OCI-LY1 (cell line): Measurements from ENCODE around the gene IL10.

Experiments used
- H2AFZ ChIP-seq: fragments of 200-600 bp; sonication (generic), shearing (Covaris generic); 2 replicates; pipeline ENCODE4 v1.6.0; 2014; ENCODE audit warnings: antibody characterized with exemption, mild to moderate bottlenecking, low read length
- H3F3A ChIP-seq: fragments of 200-600 bp; sonication (generic), shearing (Covaris generic); 2 replicates; pipeline ENCODE4 v1.6.0; 2014; ENCODE audit warnings: mild to moderate bottlenecking, antibody characterized with exemption, low read length, moderate library complexity; ENCODE audit not compliant: insufficient read depth
- H3K27ac ChIP-seq: fragments of 200-600 bp; sonication (generic); 2 replicates; pipeline ENCODE4 v1.5.1; 2014; ENCODE audit warnings: low read length, mixed run types, mild to moderate bottlenecking, low read depth; ENCODE audit not compliant: poor library complexity, severe bottlenecking
- H3K27me3 ChIP-seq: fragments of 200-600 bp; sonication (generic); 2 replicates; pipeline ENCODE4 v1.6.0; 2014; ENCODE audit warnings: antibody characterized with exemption, mild to moderate bottlenecking, low read length, moderate library complexity; ENCODE audit not compliant: insufficient read depth
- H3K36me3 ChIP-seq: fragments of 200-600 bp; sonication (generic); 2 replicates; pipeline ENCODE4 v1.6.1; 2014; ENCODE audit warnings: mild to moderate bottlenecking, antibody characterized with exemption, low read length, moderate library complexity, mixed read lengths; ENCODE audit not compliant: insufficient read depth
- H3K4me1 ChIP-seq: fragments of 200-600 bp; sonication (generic); 2 replicates; pipeline ENCODE4 v1.5.1; 2014; ENCODE audit warnings: mild to moderate bottlenecking, low read length, moderate library complexity; ENCODE audit not compliant: insufficient read depth, severe bottlenecking
- H3K4me2 ChIP-seq: fragments of 200-600 bp; sonication (generic), shearing (Covaris generic); 2 replicates; pipeline ENCODE4 v1.6.1; 2014; ENCODE audit warnings: low read length
- H3K4me3 ChIP-seq: fragments of 200-600 bp; sonication (generic); 2 replicates; pipeline ENCODE4 v1.5.1; 2014; ENCODE audit warnings: low read length, low read depth, mild to moderate bottlenecking, mixed read lengths; ENCODE audit not compliant: poor library complexity, severe bottlenecking
- H3K79me2 ChIP-seq: fragments of 200-600 bp; shearing (Covaris generic); 2 replicates; pipeline ENCODE4 v1.6.1; 2016; ENCODE audit warnings: mixed run types, low read length, mixed read lengths; ENCODE audit not compliant: insufficient read depth
- H3K9ac ChIP-seq: fragments of 200-600 bp; sonication (generic), shearing (Covaris generic); 2 replicates; pipeline ENCODE4 v1.6.1; 2014; ENCODE audit warnings: mild to moderate bottlenecking, low read length, mixed read lengths
- H3K9me2 ChIP-seq: fragments of 200-600 bp; sonication (generic), shearing (Covaris generic); 2 replicates; pipeline ENCODE4 v1.6.1; 2014; ENCODE audit warnings: low read depth, mild to moderate bottlenecking, low read length, mixed read lengths
- H3K9me3 ChIP-seq: fragments of 200-600 bp; shearing (Covaris generic); 2 replicates; pipeline ENCODE4 v1.6.1; 2014; ENCODE audit warnings: low read length, mixed read lengths
- H4K20me1 ChIP-seq: fragments of 200-600 bp; sonication (generic), shearing (Covaris generic); 2 replicates; pipeline ENCODE4 v1.6.0; 2016; ENCODE audit warnings: mild to moderate bottlenecking, low read length; ENCODE audit not compliant: insufficient read depth
- EZH2 ChIP-seq: fragments of 200-600 bp; sonication (generic), shearing (Covaris generic); IDR thresholded peaks from 2 replicates; pipeline ENCODE4 v1.8.0; 2017; ENCODE audit warnings: borderline replicate concordance, mixed run types, mild to moderate bottlenecking, antibody characterized with exemption, low read length, moderate library complexity, mixed read lengths
- TF ChIP-seq, protein P1 (sequence below): fragments of 200-600 bp; sonication (generic), shearing (Covaris generic); IDR thresholded peaks from 2 replicates; pipeline ENCODE4 v1.5.1; 2017; ENCODE audit warnings: mild to moderate bottlenecking, antibody characterized with exemption, low read length, moderate library complexity, mixed read lengths

Gene IL10

DNA sequence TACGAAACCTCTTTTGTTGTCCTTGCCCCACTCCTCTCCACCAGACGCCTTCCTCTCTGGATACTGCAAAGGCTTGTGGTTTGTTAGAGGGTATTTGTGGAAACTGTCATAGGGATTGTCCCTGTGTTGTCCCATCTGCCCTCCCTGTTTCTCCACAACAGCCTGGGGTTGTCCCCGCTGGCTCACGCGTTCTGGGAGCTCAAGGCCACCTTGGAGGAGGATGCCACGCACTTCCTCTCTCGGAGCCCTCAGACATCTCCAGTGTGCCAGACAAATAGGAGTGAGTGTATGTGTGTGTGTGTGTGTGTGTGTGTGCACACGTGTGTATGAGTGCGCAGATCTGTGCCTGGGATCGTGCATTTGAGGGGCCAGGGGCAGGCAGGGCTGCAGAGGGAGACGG lies 39.3 kb downstream of the IL10 start:
- Histone ChIP-seq H3K4me3 (no peak overlapping the region), H3K79me2 (no peaks in the 10 kb centered on the region), H3K9me2 (no peaks in the 10 kb centered on the region), H3K27me3 (no peaks in the 10 kb centered on the region), H3K4me1 (no peaks in the 10 kb centered on the region), H3F3A (no peaks in the 10 kb centered on the region), H3K9ac (no peak overlapping the region), H3K27ac (no peak overlapping the region), H3K9me3 (no peaks in the 10 kb centered on the region), H3K36me3 (peaks cover 13% of the 10 kb centered on the region; the same call in 1 of the 2 replicates), H4K20me1 (no peaks in the 10 kb centered on the region), H2AFZ (no peak overlapping the region), H3K4me2 (no peak overlapping the region)
- TF ChIP-seq EZH2: no peak
- TF ChIP-seq, protein P1, sequence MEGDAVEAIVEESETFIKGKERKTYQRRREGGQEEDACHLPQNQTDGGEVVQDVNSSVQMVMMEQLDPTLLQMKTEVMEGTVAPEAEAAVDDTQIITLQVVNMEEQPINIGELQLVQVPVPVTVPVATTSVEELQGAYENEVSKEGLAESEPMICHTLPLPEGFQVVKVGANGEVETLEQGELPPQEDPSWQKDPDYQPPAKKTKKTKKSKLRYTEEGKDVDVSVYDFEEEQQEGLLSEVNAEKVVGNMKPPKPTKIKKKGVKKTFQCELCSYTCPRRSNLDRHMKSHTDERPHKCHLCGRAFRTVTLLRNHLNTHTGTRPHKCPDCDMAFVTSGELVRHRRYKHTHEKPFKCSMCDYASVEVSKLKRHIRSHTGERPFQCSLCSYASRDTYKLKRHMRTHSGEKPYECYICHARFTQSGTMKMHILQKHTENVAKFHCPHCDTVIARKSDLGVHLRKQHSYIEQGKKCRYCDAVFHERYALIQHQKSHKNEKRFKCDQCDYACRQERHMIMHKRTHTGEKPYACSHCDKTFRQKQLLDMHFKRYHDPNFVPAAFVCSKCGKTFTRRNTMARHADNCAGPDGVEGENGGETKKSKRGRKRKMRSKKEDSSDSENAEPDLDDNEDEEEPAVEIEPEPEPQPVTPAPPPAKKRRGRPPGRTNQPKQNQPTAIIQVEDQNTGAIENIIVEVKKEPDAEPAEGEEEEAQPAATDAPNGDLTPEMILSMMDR: no peak

DNA sequence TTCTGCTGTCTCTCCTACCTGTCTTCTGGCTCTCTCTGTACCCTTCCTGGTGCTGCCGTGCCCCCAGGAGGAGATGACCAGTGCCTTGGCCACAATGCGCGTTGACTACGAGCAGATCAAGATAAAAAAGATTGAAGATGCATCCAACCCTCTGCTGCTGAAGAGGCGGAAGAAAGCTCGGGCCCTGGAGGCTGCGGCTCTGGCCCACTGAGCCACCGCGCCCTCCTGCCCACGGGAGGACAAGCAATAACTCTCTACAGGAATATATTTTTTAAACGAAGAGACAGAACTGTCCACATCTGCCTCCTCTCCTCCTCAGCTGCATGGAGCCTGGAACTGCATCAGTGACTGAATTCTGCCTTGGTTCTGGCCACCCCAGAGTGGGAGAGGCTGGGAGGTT lies 39.8 kb downstream of the IL10 start:
- no peak overlapping the region for H3K4me2 ChIP-seq
- no peak overlapping the region for H3K9ac ChIP-seq
- H3K36me3 ChIP-seq: peaks cover 13% of the 10 kb centered on the region; the same call in 1 of the 2 replicates
- H3K4me3 ChIP-seq: no peak overlapping the region
- H3F3A ChIP-seq: no peaks in the 10 kb centered on the region
- H3K9me3 ChIP-seq: no peaks in the 10 kb centered on the region
- TF ChIP-seq, protein P1: no peak
- no peak for TF ChIP-seq EZH2
- H3K9me2 ChIP-seq: no peaks in the 10 kb centered on the region
- no peaks in the 10 kb centered on the region for H4K20me1 ChIP-seq
- H3K4me1 ChIP-seq: no peaks in the 10 kb centered on the region
- no peaks in the 10 kb centered on the region for H3K79me2 ChIP-seq
- H2AFZ ChIP-seq: no peak overlapping the region
- H3K27me3 ChIP-seq: no peaks in the 10 kb centered on the region
- no peak overlapping the region for H3K27ac ChIP-seq

DNA sequence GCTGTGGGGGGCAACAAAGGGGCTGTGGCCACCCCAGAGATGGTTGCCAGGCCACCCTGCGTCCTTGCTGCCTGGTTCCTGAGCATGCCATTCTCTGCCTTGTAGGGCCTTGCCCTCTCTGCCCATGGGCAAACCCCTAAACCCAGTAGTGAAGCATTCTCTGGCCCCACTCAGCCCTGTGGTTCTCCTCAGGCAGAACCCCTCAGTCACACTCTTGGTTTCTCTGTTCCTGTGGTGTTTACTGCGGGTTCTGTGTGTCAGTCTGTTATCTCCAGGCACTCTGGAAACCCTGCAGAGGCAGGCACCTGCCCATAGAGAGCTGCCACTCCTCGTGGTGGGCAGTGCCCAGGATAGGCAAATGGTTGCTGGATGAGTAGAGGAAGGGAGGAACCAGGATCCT lies 42.8 kb downstream of the IL10 start:
- peaks cover 13% of the 10 kb centered on the region; the same call in 1 of the 2 replicates for H3K36me3 ChIP-seq
- H3K9me2 ChIP-seq: no peaks in the 10 kb centered on the region
- no peaks in the 10 kb centered on the region for H3F3A ChIP-seq
- TF ChIP-seq, protein P1: no peak
- no peak for TF ChIP-seq EZH2
- H3K4me3 ChIP-seq: no peak overlapping the region
- no peaks in the 10 kb centered on the region for H4K20me1 ChIP-seq
- H3K9ac ChIP-seq: no peak overlapping the region
- no peaks in the 10 kb centered on the region for H3K79me2 ChIP-seq
- H3K4me2 ChIP-seq: no peak overlapping the region
- no peaks in the 10 kb centered on the region for H3K4me1 ChIP-seq
- no peak overlapping the region for H3K27ac ChIP-seq
- no peak overlapping the region for H2AFZ ChIP-seq
- no peaks in the 10 kb centered on the region for H3K9me3 ChIP-seq
- H3K27me3 ChIP-seq: no peaks in the 10 kb centered on the region
